Measurements from ENCODE around the gene PRKD2.

The PRKD2 gene

GRCh38 chr19:46704379-46705076 lies 12.4 kb downstream of the PRKD2 start:
- DNase-seq (ENCODE audit: low spot score) = peak; percentile 52

GRCh38 chr19:46700704-46701103 lies 16.2 kb downstream of the PRKD2 start:
- no peak for DNase-seq (ENCODE audit: low spot score)

- no peak for DNase-seq (ENCODE audit: low spot score)
Observed at GRCh38 chr19:46698395-46699321, 18.3 kb downstream of the PRKD2 start.

GRCh38 chr19:46697204-46697960 lies 19.5 kb downstream of the PRKD2 start:
- peak; percentile 65 for DNase-seq (ENCODE audit: low spot score)

- no peak for DNase-seq (ENCODE audit: low spot score)
Observed at GRCh38 chr19:46696866-46697203, 20.1 kb downstream of the PRKD2 start.

GRCh38 chr19:46696052-46696451 lies 20.9 kb downstream of the PRKD2 start:
- DNase-seq (ENCODE audit: low spot score) = no peak

GRCh38 chr19:46693760-46694159 lies 23.2 kb downstream of the PRKD2 start:
- no peak for DNase-seq (ENCODE audit: low spot score)

GRCh38 chr19:46692918-46693722 lies 23.8 kb downstream of the PRKD2 start:
- DNase-seq (ENCODE audit: low spot score) = no peak

- DNase-seq (ENCODE audit: low spot score) = no peak
Observed at GRCh38 chr19:46691948-46692347, 25.0 kb downstream of the PRKD2 start.

GRCh38 chr19:46691104-46691503 lies 25.8 kb downstream of the PRKD2 start:
- no peak for DNase-seq (ENCODE audit: low spot score)

- DNase-seq (ENCODE audit: low spot score) = no peak
Observed at GRCh38 chr19:46689358-46689757, 27.6 kb downstream of the PRKD2 start.

GRCh38 chr19:46687438-46688145 lies 29.3 kb downstream of the PRKD2 start:
- DNase-seq (ENCODE audit: low spot score) = no peak

- no peak for DNase-seq (ENCODE audit: low spot score)
Observed at GRCh38 chr19:46685189-46685588, 31.7 kb downstream of the PRKD2 start.

- no peak for DNase-seq (ENCODE audit: low spot score)
Observed at GRCh38 chr19:46678110-46678732, 38.7 kb downstream of the PRKD2 start.

- no peak for DNase-seq (ENCODE audit: low spot score)
Observed at GRCh38 chr19:46674416-46675178, 42.3 kb downstream of the PRKD2 start.

- DNase-seq (ENCODE audit: low spot score) = no peak
Observed at GRCh38 chr19:46670813-46671212, 46.1 kb downstream of the PRKD2 start.

- DNase-seq (ENCODE audit: low spot score) = no peak
Observed at GRCh38 chr19:46668662-46669061, 48.3 kb downstream of the PRKD2 start.

GRCh38 chr19:46665072-46665471 lies 51.8 kb downstream of the PRKD2 start:
- DNase-seq (ENCODE audit: low spot score) = no peak

- peak; percentile 98 for DNase-seq (ENCODE audit: low spot score)
Observed at GRCh38 chr19:46661735-46662592, 55.0 kb downstream of the PRKD2 start.

Data from Ammon's horn (tissue), 1 donor.